Amygdala (tissue), 56 donors: ENCODE results near the gene SAA2.
"Not testable (repeated sequence)": the region's sequence is repeated elsewhere in the genome, so short reads cannot be mapped to it uniquely, and the experiment has no call there.

Experiments used
- DNase-seq, 56 donors: peaks; one replicate each; lab custom pipeline; 2025; lab: John Stamatoyannopoulos, UW

Gene SAA2

DNA sequence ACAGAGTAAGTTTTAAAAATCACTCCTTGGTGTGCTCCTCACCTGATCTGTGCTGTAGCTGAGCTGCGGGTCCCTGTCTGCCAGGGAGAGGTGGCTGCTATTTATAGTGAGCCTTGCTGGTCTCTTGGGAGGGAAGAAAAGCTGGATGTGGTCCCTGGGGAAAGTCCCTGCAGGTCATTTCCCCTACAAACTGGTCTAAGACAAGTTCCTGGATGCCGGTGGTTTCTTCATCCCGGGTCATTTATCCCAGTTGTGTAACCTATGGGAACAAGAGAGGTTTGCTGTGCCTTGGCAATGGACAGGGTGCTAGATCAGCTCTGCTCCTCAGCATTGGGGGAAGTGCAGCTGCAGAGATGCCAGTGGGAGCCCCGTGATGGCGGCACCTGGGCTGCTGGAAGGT lies at the start of gene SAA2:
Gene SAA2 (minus strand): TSS at position 108 of the 400 bp plus-strand sequence. CDS start 657 bp downstream, outside the sequence.
- no peak for DNase-seq

GRCh38 chr11:18295316-18295715 lies 46.8 kb upstream of the SAA2 start:
- DNase-seq = no peak

- DNase-seq = no peak
These were observed 46.4 kb upstream of the SAA2 start for GRCh38 chr11:18294862-18295261.

- no peak for DNase-seq
These were observed 40.4 kb upstream of the SAA2 start for GRCh38 chr11:18288911-18289310.

DNA sequence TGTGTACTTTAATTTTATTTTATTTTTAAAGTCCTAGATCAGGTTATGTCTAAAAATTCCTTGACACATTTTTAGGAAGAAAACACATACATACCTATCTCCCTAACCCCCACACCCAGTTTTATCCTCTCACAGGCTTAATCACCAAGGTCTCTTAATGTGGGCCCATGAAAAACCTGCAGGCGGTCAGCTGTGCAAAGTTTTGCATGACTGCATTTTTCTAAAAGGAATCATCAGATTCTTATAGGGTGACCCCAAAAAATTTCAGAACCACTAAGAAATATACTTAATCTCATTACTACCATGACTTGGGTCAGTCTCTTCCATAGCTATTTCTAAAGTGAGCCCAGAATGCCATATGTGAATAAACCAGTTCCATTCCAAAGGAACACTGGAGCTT lies 37.4 kb upstream of the SAA2 start:
- no peak for DNase-seq

- no peak for DNase-seq
These were observed 34.2 kb upstream of the SAA2 start for GRCh38 chr11:18282626-18283025.

GRCh38 chr11:18280438-18281045 lies 32.1 kb upstream of the SAA2 start:
- no peak for DNase-seq

GRCh38 chr11:18277565-18278271 lies 29.2 kb upstream of the SAA2 start:
- peak in 7 of 56 donors; percentile 1 to 55 (median 3) for DNase-seq

GRCh38 chr11:18271206-18271605 lies 22.7 kb upstream of the SAA2 start:
- DNase-seq = no peak

- DNase-seq = no peak
These were observed 21.6 kb upstream of the SAA2 start for GRCh38 chr11:18270102-18270501.

DNA sequence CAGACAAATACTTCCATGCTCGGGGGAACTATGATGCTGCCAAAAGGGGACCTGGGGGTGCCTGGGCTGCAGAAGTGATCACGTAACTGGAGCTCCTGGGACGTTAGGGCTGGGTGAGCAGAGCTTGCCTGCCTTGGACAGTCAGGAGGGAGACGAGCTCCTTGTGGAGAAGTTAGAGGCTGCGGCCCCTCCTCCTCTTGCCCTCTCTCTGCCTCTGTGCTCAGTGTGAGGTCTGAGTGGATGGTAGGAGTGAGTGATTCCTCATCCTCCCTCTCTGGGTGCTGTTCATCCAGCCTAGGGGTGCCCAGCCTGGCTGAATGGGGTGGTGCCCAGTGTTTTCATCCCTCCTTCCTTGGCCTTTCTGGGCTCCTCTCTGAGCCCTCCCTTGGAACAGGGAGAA lies 20.8 kb upstream of the SAA2 start:
- not testable (repeated sequence) for DNase-seq

DNA sequence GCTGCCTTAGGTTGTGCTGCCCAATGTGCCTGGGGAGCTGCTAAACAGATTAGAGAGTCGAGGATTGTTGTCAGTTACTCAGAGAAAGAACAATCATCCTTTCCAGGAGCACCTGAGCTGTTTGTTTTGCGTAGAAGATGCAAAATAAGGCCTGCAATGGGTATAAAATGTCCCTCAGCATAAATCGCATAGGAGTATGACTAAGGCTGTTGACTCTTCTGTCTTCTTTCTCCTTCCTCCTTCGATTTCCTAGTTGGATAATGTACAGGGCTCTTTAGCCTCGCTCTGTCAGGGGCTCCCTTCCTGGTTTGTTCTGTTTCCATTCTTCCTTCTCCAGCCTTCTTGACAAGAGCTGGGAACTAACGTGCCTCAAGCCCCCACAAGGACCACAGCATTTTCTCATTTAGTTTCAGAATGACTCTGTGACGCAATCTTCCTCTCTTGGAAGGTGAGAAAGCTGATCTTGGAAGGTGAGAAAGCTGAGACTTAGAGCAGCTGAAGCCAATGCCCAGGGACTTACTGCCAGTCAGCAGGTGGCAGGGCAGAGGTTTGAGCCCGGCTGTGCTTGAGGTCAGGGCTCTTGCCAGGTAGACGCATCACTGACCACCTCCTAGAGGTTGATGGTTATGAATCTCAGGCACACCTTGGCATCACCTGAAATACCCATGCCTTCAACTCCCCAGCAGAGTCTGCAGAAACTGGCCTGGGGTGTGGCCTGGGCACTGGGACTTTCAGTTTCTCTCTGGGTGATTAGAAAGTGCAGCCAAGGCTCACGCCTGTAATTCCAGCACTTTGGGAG lies 19.1 kb upstream of the SAA2 start:
- not testable (repeated sequence) for DNase-seq

- no peak for DNase-seq
These were observed 17.5 kb upstream of the SAA2 start, which contains the start of gene SAA1 for GRCh38 chr11:18265949-18266348. Gene SAA1, plus strand, starts transcription at chr11:18266264. Its CDS starts 624 bp downstream, at chr11:18266888.

- DNase-seq = no peak
These were observed 16.4 kb upstream of the SAA2 start for GRCh38 chr11:18264677-18265555.

- no peak for DNase-seq
These were observed 15.6 kb upstream of the SAA2 start for GRCh38 chr11:18264035-18264434.

- not testable (repeated sequence) for DNase-seq
These were observed 14.3 kb upstream of the SAA2 start for GRCh38 chr11:18262681-18263350.

DNA sequence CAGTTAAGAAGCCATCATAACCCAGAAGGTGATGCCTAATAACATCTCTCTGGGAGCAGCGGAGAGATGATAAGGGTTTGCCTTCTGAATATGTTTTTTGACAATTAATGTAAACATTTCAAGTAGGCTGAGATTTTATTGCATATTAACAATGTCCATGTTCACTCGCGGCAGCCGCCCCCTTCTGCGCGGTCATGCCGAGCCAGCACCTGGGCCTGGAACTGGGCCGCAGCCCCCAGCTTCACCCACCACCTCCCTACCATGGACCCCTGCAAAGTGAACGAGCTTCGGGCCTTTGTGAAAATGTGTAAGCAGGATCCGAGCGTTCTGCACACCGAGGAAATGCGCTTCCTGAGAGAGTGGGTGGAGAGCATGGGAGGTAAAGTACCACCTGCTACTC lies 13.3 kb upstream of the SAA2 start:
- no peak for DNase-seq

DNA sequence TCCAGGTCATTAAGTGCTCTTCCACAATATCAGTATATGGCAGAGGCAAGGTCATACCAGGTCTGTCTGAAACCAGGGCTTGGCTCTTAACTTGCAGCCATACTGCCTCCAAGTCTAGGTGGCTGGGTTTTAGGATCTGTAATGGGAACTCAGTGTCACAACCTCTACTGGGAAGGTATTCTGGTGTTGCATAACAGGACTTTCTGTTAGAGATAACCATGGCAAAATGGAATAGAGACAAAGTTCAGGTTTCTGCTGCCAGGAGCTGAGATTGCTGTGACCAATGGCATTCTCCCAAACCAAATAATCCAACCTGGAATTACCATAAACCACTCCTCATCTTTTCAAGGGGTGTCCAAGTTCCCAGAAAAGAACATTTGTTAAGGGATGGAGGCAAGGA lies 10.8 kb upstream of the SAA2 start:
- no peak for DNase-seq

GRCh38 chr11:18254781-18255361 lies 6.4 kb upstream of the SAA2 start:
- no peak for DNase-seq
